SU-DHL-6 (cell line): ENCODE data around the gene AP3B2.

ENCODE experiments used
- EZH2phosphoT487 ChIP-seq: fragments of 200-600 bp; sonication (generic), shearing (Covaris generic); conservative IDR thresholded peaks from 2 replicates; pipeline ENCODE4 v1.6.1; 2018; ENCODE audit warnings: mild to moderate bottlenecking, antibody characterized with exemption, low read length, moderate library complexity, mixed read lengths
- TF ChIP-seq, protein P1 (sequence below): fragments of 200-600 bp; sonication (generic); IDR thresholded peaks from one replicate; pipeline ENCODE4 v1.5.1; 2017; ENCODE audit warnings: antibody characterized with exemption, mild to moderate bottlenecking, low read length, moderate library complexity; ENCODE audit not compliant: insufficient read depth, poor library complexity, severe bottlenecking

DNA sequence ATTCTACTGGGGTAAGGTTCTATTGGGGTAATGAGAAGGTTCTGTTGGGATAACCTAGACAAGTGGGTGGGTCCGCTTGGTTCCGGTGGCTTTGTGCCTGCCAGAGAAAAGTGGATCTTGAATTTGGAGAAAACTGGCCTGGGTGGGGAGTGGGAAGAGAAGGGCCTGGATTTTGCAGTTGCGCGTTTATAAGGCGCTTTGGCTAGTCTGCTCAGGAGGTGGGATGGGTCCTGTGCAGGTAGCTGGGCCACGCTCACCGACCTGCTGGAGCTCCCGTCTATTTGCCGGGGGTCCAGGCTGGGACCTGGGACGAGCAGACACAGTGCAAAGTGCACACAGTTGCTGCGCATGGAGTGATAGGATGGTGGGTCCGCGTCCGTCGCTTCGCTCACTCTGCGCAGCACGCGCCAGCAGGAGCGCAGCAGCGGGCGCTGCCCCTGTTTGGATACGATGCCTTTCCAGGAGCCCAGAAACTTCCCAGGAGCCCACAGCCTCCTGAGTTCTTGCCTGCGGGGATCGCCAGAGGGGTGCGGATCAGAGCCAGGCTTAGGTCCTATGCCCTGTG is 1.3 kb upstream of the AP3B2 start:
- TF ChIP-seq EZH2phosphoT487 = no peak
- TF ChIP-seq, protein P1, sequence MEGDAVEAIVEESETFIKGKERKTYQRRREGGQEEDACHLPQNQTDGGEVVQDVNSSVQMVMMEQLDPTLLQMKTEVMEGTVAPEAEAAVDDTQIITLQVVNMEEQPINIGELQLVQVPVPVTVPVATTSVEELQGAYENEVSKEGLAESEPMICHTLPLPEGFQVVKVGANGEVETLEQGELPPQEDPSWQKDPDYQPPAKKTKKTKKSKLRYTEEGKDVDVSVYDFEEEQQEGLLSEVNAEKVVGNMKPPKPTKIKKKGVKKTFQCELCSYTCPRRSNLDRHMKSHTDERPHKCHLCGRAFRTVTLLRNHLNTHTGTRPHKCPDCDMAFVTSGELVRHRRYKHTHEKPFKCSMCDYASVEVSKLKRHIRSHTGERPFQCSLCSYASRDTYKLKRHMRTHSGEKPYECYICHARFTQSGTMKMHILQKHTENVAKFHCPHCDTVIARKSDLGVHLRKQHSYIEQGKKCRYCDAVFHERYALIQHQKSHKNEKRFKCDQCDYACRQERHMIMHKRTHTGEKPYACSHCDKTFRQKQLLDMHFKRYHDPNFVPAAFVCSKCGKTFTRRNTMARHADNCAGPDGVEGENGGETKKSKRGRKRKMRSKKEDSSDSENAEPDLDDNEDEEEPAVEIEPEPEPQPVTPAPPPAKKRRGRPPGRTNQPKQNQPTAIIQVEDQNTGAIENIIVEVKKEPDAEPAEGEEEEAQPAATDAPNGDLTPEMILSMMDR = no peak
